Breast epithelium (tissue), 4 donors: Measurements from ENCODE around the gene SLC1A5. TPM values are rescaled to one million over a fixed set of nuclear protein-coding genes. Genes with fewer than 3 reads are reported as not detected.
"Not testable (repeated sequence)": the region's sequence is repeated elsewhere in the genome, so short reads cannot be mapped to it uniquely, and the experiment has no call there.

Experiments used
- DNase-seq, 2 donors: peaks; one replicate each; pipeline ENCODE4 v3.0.0-alpha.2; 2019; ENCODE audit warnings: low spot score in 2 of 2
- H3K27ac ChIP-seq, 2 donors: fragments of 200-600 bp; sonication (generic) in 1 of 2; one replicate each; pipeline ENCODE4 v1.5.1; 2016 to 2019; ENCODE audit warnings: mild to moderate bottlenecking in 1 of 2
- H3K27me3 ChIP-seq, 2 donors: fragments of 200-600 bp; sonication (generic) in 1 of 2; one replicate each; pipeline versions ENCODE4 v1.5.1 to v1.6.0; 2017 to 2019; ENCODE audit warnings: control low read depth in 1 of 2, mild to moderate bottlenecking in 1 of 2
- H3K36me3 ChIP-seq: fragments of 200-600 bp; one replicate; pipeline ENCODE4 v1.5.1; 2019
- H3K4me1 ChIP-seq, 2 donors: fragments of 200-600 bp; sonication (generic); one replicate each; pipeline ENCODE4 v1.5.1; 2016 to 2019; ENCODE audit warnings: control low read depth in 1 of 2
- H3K4me3 ChIP-seq, 3 donors: fragments of 200-600 bp; sonication (generic); 1 replicate in 2 of 3; 2 replicates in 1 of 3; pipeline ENCODE4 v1.5.1; 2016 to 2019; ENCODE audit warnings: mild to moderate bottlenecking in 3 of 3, moderate library complexity in 2 of 3
- H3K9me3 ChIP-seq, 2 donors: fragments of 200-600 bp; sonication (generic) in 1 of 2; one replicate each; pipeline ENCODE4 v1.5.1; 2016 to 2019; ENCODE audit warnings: control low read depth in 1 of 2
- CTCF ChIP-seq, 3 donors: fragments of 450-650 bp; IDR thresholded peaks; one replicate each; pipeline ENCODE4 v1.5.1; 2016 to 2017; ENCODE audit warnings: antibody characterized with exemption in 3 of 3, mild to moderate bottlenecking in 3 of 3, moderate library complexity in 3 of 3
- POLR2A ChIP-seq: fragments of 450-650 bp; IDR thresholded peaks from one replicate; pipeline ENCODE4 v1.6.1; 2016; ENCODE audit warnings: antibody characterized with exemption, mild to moderate bottlenecking, moderate library complexity
- POLR2AphosphoS5 ChIP-seq, 3 donors: sonication (generic); formaldehyde crosslinking; IDR thresholded peaks; one replicate each; pipeline ENCODE4 v1.6.1; 2017; ENCODE audit warnings: antibody characterized with exemption in 3 of 3
- intact Hi-C: fragments of 100-400 bp; cut with DNase I; formaldehyde crosslinking; loops from one replicate; pipeline ENCODE4 v1.15.1; 2023; ENCODE audit warnings: low total_unique reads
- total RNA-seq, 3 donors: library from RNA; depleted of rRNA; stranded (reverse); fragments of >200 nt; gene quantifications; one replicate each; pipeline ENCODE4 v1.1.0, GENCODE V29; 2016

The SLC1A5 gene
- total RNA-seq, 3 donors from 2014 or later, result 121 to 146 (median 121) TPM

DNA sequence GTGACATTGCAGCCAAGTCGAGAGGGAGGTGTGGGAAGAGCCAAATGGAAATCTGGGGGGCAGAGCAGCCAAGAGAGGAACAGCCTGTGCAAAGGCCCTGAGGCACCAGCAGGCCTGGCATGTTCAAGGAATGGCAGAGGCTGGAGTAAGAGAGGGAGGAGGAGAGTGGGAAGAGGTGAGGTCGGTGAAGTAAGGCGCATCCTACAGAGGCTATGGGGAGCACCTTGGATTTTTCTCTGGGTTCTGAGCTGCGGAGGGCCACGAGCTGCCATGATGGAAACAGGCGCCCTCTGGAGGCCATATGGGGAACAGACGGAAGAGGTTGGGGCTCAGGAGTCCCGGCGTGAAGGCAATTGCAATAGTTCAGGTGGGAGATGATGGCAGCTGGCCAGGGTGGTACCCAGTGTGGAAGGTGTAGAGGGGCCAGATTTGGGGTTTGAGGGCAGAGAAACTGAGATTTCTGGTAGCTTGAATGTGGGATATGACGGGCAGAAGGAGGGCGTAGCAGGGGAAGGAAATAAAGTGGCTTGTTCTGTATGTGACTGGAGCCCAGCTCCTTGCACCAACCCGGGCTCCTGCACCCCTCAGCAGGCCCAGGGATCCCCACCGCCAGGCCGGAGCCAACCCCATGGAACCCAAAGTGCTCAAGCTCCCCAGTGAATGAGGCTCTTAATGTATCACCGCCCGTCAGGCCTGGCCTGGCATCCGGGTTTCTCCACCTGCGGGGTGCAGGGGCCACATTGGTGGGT, 21.7 kb downstream of the SLC1A5 start:
- Histone ChIP-seq H3K9me3 (no peaks in the 10 kb centered on the region), H3K36me3 (no peaks in the 10 kb centered on the region), H3K4me3 (no peak overlapping the region), H3K4me1 (no peaks in the 10 kb centered on the region), H3K27ac (peak overlapping the region in 1 of 2 donors; percentile 84), H3K27me3 (no peaks in the 10 kb centered on the region)
- no peak for DNase-seq
- intact Hi-C loops, result no loop called here
- TF ChIP-seq POLR2AphosphoS5 (IDR thresholded peaks at IDR 0.05) (no peak), CTCF (IDR thresholded peaks at IDR 0.05) (peak; percentile 12 to 41 (median 35)), POLR2A (no peak)

GRCh38 chr19:46764817-46765291, 23.5 kb downstream of the SLC1A5 start:
- Histone ChIP-seq H3K9me3 (no peaks in the 10 kb centered on the region), H3K4me1 (peaks cover 3 to 6% of the 10 kb centered on the region in 2 donors), H3K4me3 (no peak overlapping the region), H3K27me3 (no peaks in the 10 kb centered on the region), H3K36me3 (no peaks in the 10 kb centered on the region), H3K27ac (peak overlapping the region; percentile 89 to 94)
- TF ChIP-seq CTCF (IDR thresholded peaks at IDR 0.05), result no peak
- TF ChIP-seq POLR2AphosphoS5 (IDR thresholded peaks at IDR 0.05), result peak in 2 of 3 donors; percentile 32 to 61
- intact Hi-C loops, result no loop called here
- DNase-seq, result peak in 1 of 2 donors; percentile 87

DNA sequence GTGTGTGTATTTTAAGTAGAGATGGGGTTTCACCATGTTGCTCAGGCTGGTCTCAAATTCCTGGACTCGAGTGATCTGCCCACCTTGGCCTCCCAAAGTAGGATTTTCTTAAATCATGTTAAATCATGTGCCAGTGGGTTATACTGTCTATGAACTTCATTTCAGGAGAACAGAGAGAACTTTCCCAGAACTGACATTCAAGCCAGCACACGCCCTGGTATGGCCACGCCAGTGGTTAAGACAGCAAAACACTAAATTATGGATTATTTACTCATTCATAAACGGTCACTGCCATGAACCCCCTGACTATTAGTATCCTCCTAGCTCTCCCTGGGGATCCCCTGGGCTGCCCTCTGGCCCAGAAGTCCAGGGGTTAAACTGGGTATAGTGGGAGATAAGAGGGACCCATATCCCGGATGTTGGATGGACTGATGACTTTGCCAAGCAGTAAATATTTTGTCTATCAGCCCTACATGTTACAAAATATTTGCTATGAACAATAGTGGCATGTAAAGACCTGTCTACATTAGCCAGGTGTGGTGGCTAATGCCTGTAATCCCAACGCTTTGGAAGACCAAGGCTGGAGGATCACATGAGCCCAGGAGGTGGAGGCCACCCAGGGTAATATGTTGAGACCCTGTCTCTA, 26.0 kb downstream of the SLC1A5 start:
- Histone ChIP-seq H3K4me3 (no peak overlapping the region), H3K27ac (peak overlapping the region; percentile 92 to 93), H3K36me3 (no peaks in the 10 kb centered on the region), H3K9me3 (no peaks in the 10 kb centered on the region), H3K27me3 (no peaks in the 10 kb centered on the region), H3K4me1 (peaks cover 6 to 7% of the 10 kb centered on the region in 2 donors)
- intact Hi-C loops, result no loop called here
- TF ChIP-seq POLR2AphosphoS5 (IDR thresholded peaks at IDR 0.05) (peak in 1 of 3 donors; percentile 17), POLR2A (no peak)
- no peak for DNase-seq

GRCh38 chr19:46761418-46761831, 27.0 kb downstream of the SLC1A5 start:
- Histone ChIP-seq H3K4me3 (no peak overlapping the region), H3K27ac (peak overlapping the region; percentile 92 to 93), H3K36me3 (no peaks in the 10 kb centered on the region), H3K4me1 (peaks cover 6 to 7% of the 10 kb centered on the region in 2 donors), H3K27me3 (no peaks in the 10 kb centered on the region), H3K9me3 (no peaks in the 10 kb centered on the region)
- peak in 2 of 3 donors; percentile 68 to 94 for TF ChIP-seq POLR2AphosphoS5 (IDR thresholded peaks at IDR 0.05)
- no peak for TF ChIP-seq CTCF (IDR thresholded peaks at IDR 0.05)
- intact Hi-C loops, result no loop called here
- DNase-seq, result peak in 1 of 2 donors; percentile 70

DNA sequence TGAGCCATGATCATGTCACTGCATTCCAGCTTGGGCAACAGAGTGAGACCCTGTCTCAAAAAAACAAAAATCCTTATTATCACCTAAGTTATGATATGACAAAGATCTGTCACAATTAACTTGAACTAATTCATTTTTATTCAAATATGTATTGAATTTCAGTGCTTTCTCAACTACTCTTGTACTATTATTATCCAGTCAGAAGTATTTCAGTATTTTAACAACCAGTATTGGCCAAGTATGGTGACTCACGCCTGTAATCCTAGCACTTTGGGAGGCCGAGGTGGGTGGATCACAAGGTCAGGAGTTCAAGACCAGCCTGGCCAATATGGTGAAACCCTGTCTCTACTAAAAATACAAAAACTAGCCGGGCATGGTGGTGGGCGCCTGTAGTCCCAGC, 27.5 kb downstream of the SLC1A5 start:
- H3K4me1 ChIP-seq, H3K27me3 ChIP-seq, DNase-seq, H3K9me3 ChIP-seq, intact Hi-C loops, H3K4me3 ChIP-seq, H3K36me3 ChIP-seq: not testable (repeated sequence)
- peak overlapping the region; percentile 92 to 93 for H3K27ac ChIP-seq

- no peaks in the 10 kb centered on the region for H3K27me3 ChIP-seq
- H3K36me3 ChIP-seq, result no peaks in the 10 kb centered on the region
- H3K27ac ChIP-seq, result peak overlapping the region; percentile 92 to 93
- H3K9me3 ChIP-seq, result no peaks in the 10 kb centered on the region
- TF ChIP-seq POLR2AphosphoS5 (IDR thresholded peaks at IDR 0.05) (no peak), POLR2A (no peak), CTCF (IDR thresholded peaks at IDR 0.05) (no peak)
- intact Hi-C loops, result no loop called here
- no peak overlapping the region for H3K4me3 ChIP-seq
- DNase-seq, result no peak
- peaks cover 6 to 7% of the 10 kb centered on the region in 2 donors for H3K4me1 ChIP-seq
Observed at GRCh38 chr19:46760363-46760762, 28.0 kb downstream of the SLC1A5 start.
